ENCODE measurements around the gene XIRP2. TPM values are rescaled to one million over a fixed set of nuclear protein-coding genes. Genes with fewer than 3 reads are reported as not detected.

XIRP2 gene
- total RNA-seq, 4 donors from 2014 or later = not detected

- TF ChIP-seq CTCF (IDR thresholded peaks at IDR 0.05; ENCODE audit: low read depth) = no peak
These were observed 43.8 kb downstream of the XIRP2 start for GRCh38 chr2:166932032-166932431.

- TF ChIP-seq CTCF (IDR thresholded peaks at IDR 0.05; ENCODE audit: low read depth) = no peak
These were observed 46.5 kb downstream of the XIRP2 start for GRCh38 chr2:166934817-166935216.

GRCh38 chr2:166942377-166942776 is 54.1 kb downstream of the XIRP2 start:
- no peak for TF ChIP-seq CTCF (IDR thresholded peaks at IDR 0.05; ENCODE audit: low read depth)

- TF ChIP-seq CTCF (IDR thresholded peaks at IDR 0.05; ENCODE audit: low read depth) = no peak
These were observed 56.6 kb downstream of the XIRP2 start for GRCh38 chr2:166944909-166945308.

GRCh38 chr2:166957686-166958085 is 69.4 kb downstream of the XIRP2 start:
- no peak for TF ChIP-seq CTCF (IDR thresholded peaks at IDR 0.05; ENCODE audit: low read depth)

- TF ChIP-seq CTCF (IDR thresholded peaks at IDR 0.05; ENCODE audit: low read depth) = no peak
These were observed 70.8 kb downstream of the XIRP2 start for GRCh38 chr2:166958986-166959481.

GRCh38 chr2:166959556-166959955 is 71.3 kb downstream of the XIRP2 start:
- TF ChIP-seq CTCF (IDR thresholded peaks at IDR 0.05; ENCODE audit: low read depth) = no peak

Measured in subcutaneous adipose tissue (tissue), 4 donors.